Measurements from ENCODE around the gene C4orf17.

Gene C4orf17
- total RNA-seq, result 0 reads per million in 3 donors

- Histone ChIP-seq H3K27ac (ENCODE audit: insufficient read depth, low read length, poor library complexity, severe bottlenecking) (no peak within 1 kb of the TSS), H3K36me3 (ENCODE audit: control insufficient read depth, insufficient read depth, low read length) (no peaks in the 10 kb centered on the region), H3K4me1 (ENCODE audit: control insufficient read depth, insufficient read depth, low read length, poor library complexity, severe bottlenecking) (peaks cover 11% of the 10 kb centered on the region), H3K9me3 (ENCODE audit: control insufficient read depth, low read length) (no peaks in the 10 kb centered on the region), H3K27me3 (replicated peaks; ENCODE audit: control insufficient read depth, insufficient read depth, low read length, poor library complexity, severe bottlenecking) (no peaks in the 10 kb centered on the region), H3K4me3 (ENCODE audit: insufficient read depth, low read depth, low read length, poor library complexity, severe bottlenecking) (no peak within 1 kb of the TSS)
- DNase-seq, result no peak
Observed at GRCh38 chr4:99510721-99511120, at the start of gene C4orf17. Gene C4orf17, plus strand, starts transcription at chr4:99511021. Its CDS starts 2,061 bp downstream, at chr4:99513082.

DNA sequence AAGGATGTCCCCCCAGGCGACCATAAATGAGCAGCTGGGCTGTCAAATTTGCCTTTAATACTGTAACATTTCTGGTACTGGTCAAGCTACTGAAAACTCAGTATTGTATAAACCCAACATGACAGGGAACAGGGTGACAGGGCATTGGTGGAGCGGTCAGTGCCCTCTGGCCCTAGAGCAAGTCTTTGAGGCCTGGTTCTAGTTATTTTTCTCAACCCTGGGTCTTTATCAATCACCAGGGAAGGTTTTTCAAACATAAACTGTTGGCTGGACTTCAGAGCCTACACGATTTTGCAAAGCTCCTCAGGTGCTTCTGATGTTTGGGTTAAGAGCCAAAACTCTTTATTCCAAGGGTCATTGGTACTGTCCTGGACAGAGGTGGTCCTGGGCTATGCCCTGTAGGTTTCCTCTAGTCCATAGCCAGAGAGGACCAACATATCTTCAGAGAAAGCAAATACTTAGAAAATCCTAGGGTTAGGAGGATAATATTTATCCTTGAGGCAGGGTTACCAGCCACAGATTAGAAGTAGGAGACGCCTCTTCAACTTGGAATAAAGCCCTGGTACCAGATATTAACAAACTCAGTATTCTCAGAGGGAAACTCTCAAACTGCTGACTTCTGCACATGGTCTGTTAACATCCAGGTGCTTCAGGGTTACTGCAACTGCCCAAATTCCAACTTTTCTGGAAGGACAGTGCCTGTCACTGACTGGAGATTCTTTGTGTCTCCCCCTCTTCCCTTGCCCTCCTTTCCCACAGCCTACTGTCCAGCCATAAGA is 49.0 kb upstream of the C4orf17 start:
- H3K27me3 ChIP-seq (replicated peaks; ENCODE audit: control insufficient read depth, insufficient read depth, low read length, poor library complexity, severe bottlenecking), result no peaks in the 10 kb centered on the region
- no peak overlapping the region for H3K27ac ChIP-seq (ENCODE audit: insufficient read depth, low read length, poor library complexity, severe bottlenecking)
- no peak for DNase-seq
- no peak overlapping the region for H3K4me3 ChIP-seq (ENCODE audit: insufficient read depth, low read depth, low read length, poor library complexity, severe bottlenecking)
- H3K4me1 ChIP-seq (ENCODE audit: control insufficient read depth, insufficient read depth, low read length, poor library complexity, severe bottlenecking), result no peaks in the 10 kb centered on the region
- H3K9me3 ChIP-seq (ENCODE audit: control insufficient read depth, low read length), result no peaks in the 10 kb centered on the region
- H3K36me3 ChIP-seq (ENCODE audit: control insufficient read depth, insufficient read depth, low read length), result no peaks in the 10 kb centered on the region

DNA sequence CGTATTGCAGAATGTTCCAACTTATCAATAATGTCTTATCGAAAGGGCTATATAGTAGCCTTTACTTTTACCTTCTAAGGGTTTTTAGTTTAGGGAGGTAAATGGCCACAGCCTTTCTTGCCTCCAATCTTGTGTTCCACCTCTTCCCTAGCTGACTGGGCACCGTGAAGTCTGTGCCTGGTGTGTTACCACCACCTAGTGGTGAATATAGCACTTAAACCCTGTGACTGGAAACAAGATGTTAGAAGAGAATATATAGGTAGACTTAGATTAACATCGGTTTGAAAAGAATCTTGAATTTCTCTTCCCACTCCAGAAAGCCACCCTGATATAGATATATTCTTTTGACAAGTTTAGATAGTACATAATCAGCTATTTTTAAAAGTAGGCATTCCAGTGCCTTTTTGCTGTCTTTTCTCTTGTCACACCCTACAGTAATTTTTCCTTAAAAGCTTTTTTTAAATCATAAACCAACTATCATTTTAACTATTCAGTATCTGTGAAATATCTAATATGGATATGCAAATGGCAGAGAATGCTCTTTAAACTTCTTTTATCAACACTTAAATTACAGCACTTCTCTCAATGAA is 47.9 kb upstream of the C4orf17 start:
- peak in 2 of 3 donors; percentile 12 to 22 for DNase-seq
- H3K4me3 ChIP-seq (ENCODE audit: insufficient read depth, low read depth, low read length, poor library complexity, severe bottlenecking), result no peak overlapping the region
- no peaks in the 10 kb centered on the region for H3K36me3 ChIP-seq (ENCODE audit: control insufficient read depth, insufficient read depth, low read length)
- H3K27me3 ChIP-seq (replicated peaks; ENCODE audit: control insufficient read depth, insufficient read depth, low read length, poor library complexity, severe bottlenecking), result no peaks in the 10 kb centered on the region
- no peak overlapping the region for H3K27ac ChIP-seq (ENCODE audit: insufficient read depth, low read length, poor library complexity, severe bottlenecking)
- no peaks in the 10 kb centered on the region for H3K9me3 ChIP-seq (ENCODE audit: control insufficient read depth, low read length)
- H3K4me1 ChIP-seq (ENCODE audit: control insufficient read depth, insufficient read depth, low read length, poor library complexity, severe bottlenecking), result no peaks in the 10 kb centered on the region

- H3K9me3 ChIP-seq (ENCODE audit: control insufficient read depth, low read length), result no peaks in the 10 kb centered on the region
- H3K27me3 ChIP-seq (replicated peaks; ENCODE audit: control insufficient read depth, insufficient read depth, low read length, poor library complexity, severe bottlenecking), result no peaks in the 10 kb centered on the region
- no peak overlapping the region for H3K27ac ChIP-seq (ENCODE audit: insufficient read depth, low read length, poor library complexity, severe bottlenecking)
- H3K4me1 ChIP-seq (ENCODE audit: control insufficient read depth, insufficient read depth, low read length, poor library complexity, severe bottlenecking), result no peaks in the 10 kb centered on the region
- DNase-seq, result no peak
- H3K36me3 ChIP-seq (ENCODE audit: control insufficient read depth, insufficient read depth, low read length), result no peaks in the 10 kb centered on the region
- H3K4me3 ChIP-seq (ENCODE audit: insufficient read depth, low read depth, low read length, poor library complexity, severe bottlenecking), result no peak overlapping the region
Observed at GRCh38 chr4:99463566-99463965, 47.3 kb upstream of the C4orf17 start.

GRCh38 chr4:99467887-99468286 is 42.9 kb upstream of the C4orf17 start:
- no peak overlapping the region for H3K4me3 ChIP-seq (ENCODE audit: insufficient read depth, low read depth, low read length, poor library complexity, severe bottlenecking)
- H3K27ac ChIP-seq (ENCODE audit: insufficient read depth, low read length, poor library complexity, severe bottlenecking), result no peak overlapping the region
- no peaks in the 10 kb centered on the region for H3K9me3 ChIP-seq (ENCODE audit: control insufficient read depth, low read length)
- no peaks in the 10 kb centered on the region for H3K27me3 ChIP-seq (replicated peaks; ENCODE audit: control insufficient read depth, insufficient read depth, low read length, poor library complexity, severe bottlenecking)
- H3K4me1 ChIP-seq (ENCODE audit: control insufficient read depth, insufficient read depth, low read length, poor library complexity, severe bottlenecking), result no peaks in the 10 kb centered on the region
- DNase-seq, result no peak
- no peaks in the 10 kb centered on the region for H3K36me3 ChIP-seq (ENCODE audit: control insufficient read depth, insufficient read depth, low read length)

- no peaks in the 10 kb centered on the region for H3K36me3 ChIP-seq (ENCODE audit: control insufficient read depth, insufficient read depth, low read length)
- H3K27me3 ChIP-seq (replicated peaks; ENCODE audit: control insufficient read depth, insufficient read depth, low read length, poor library complexity, severe bottlenecking), result no peaks in the 10 kb centered on the region
- H3K4me3 ChIP-seq (ENCODE audit: insufficient read depth, low read depth, low read length, poor library complexity, severe bottlenecking), result no peak overlapping the region
- no peak for DNase-seq
- no peaks in the 10 kb centered on the region for H3K4me1 ChIP-seq (ENCODE audit: control insufficient read depth, insufficient read depth, low read length, poor library complexity, severe bottlenecking)
- H3K27ac ChIP-seq (ENCODE audit: insufficient read depth, low read length, poor library complexity, severe bottlenecking), result no peak overlapping the region
- H3K9me3 ChIP-seq (ENCODE audit: control insufficient read depth, low read length), result no peaks in the 10 kb centered on the region
Observed at GRCh38 chr4:99468889-99469288, 41.9 kb upstream of the C4orf17 start.

- no peak overlapping the region for H3K4me3 ChIP-seq (ENCODE audit: insufficient read depth, low read depth, low read length, poor library complexity, severe bottlenecking)
- H3K36me3 ChIP-seq (ENCODE audit: control insufficient read depth, insufficient read depth, low read length), result no peaks in the 10 kb centered on the region
- H3K9me3 ChIP-seq (ENCODE audit: control insufficient read depth, low read length), result no peaks in the 10 kb centered on the region
- no peak for DNase-seq
- H3K4me1 ChIP-seq (ENCODE audit: control insufficient read depth, insufficient read depth, low read length, poor library complexity, severe bottlenecking), result no peaks in the 10 kb centered on the region
- no peaks in the 10 kb centered on the region for H3K27me3 ChIP-seq (replicated peaks; ENCODE audit: control insufficient read depth, insufficient read depth, low read length, poor library complexity, severe bottlenecking)
- no peak overlapping the region for H3K27ac ChIP-seq (ENCODE audit: insufficient read depth, low read length, poor library complexity, severe bottlenecking)
Observed at GRCh38 chr4:99471349-99471748, 39.5 kb upstream of the C4orf17 start.

DNA sequence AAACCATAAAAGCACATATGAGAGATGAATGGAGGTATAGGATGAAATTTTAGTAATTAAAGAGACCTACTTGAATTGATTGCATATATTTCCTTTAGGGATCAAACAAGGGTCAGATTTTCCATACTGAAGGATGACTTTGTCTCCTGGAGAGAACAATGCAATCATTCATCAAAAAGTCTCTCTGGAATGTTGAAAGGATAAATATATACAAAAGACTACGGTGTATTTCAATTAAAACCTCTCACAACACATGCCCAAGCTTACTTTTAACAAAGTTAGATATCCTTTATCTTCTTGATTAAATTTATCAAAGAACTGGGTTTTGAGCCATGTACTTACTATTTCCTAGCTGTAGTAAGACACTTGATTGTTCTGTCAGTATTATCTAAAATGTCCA is 38.9 kb upstream of the C4orf17 start:
- H3K36me3 ChIP-seq (ENCODE audit: control insufficient read depth, insufficient read depth, low read length), result no peaks in the 10 kb centered on the region
- H3K27me3 ChIP-seq (replicated peaks; ENCODE audit: control insufficient read depth, insufficient read depth, low read length, poor library complexity, severe bottlenecking), result no peaks in the 10 kb centered on the region
- no peaks in the 10 kb centered on the region for H3K9me3 ChIP-seq (ENCODE audit: control insufficient read depth, low read length)
- no peak overlapping the region for H3K4me3 ChIP-seq (ENCODE audit: insufficient read depth, low read depth, low read length, poor library complexity, severe bottlenecking)
- no peak overlapping the region for H3K27ac ChIP-seq (ENCODE audit: insufficient read depth, low read length, poor library complexity, severe bottlenecking)
- H3K4me1 ChIP-seq (ENCODE audit: control insufficient read depth, insufficient read depth, low read length, poor library complexity, severe bottlenecking), result no peaks in the 10 kb centered on the region
- no peak for DNase-seq

GRCh38 chr4:99473131-99473530 is 37.7 kb upstream of the C4orf17 start:
- Histone ChIP-seq H3K27me3 (replicated peaks; ENCODE audit: control insufficient read depth, insufficient read depth, low read length, poor library complexity, severe bottlenecking) (no peaks in the 10 kb centered on the region), H3K36me3 (ENCODE audit: control insufficient read depth, insufficient read depth, low read length) (no peaks in the 10 kb centered on the region), H3K27ac (ENCODE audit: insufficient read depth, low read length, poor library complexity, severe bottlenecking) (no peak overlapping the region), H3K4me1 (ENCODE audit: control insufficient read depth, insufficient read depth, low read length, poor library complexity, severe bottlenecking) (no peaks in the 10 kb centered on the region), H3K4me3 (ENCODE audit: insufficient read depth, low read depth, low read length, poor library complexity, severe bottlenecking) (no peak overlapping the region), H3K9me3 (ENCODE audit: control insufficient read depth, low read length) (no peaks in the 10 kb centered on the region)
- DNase-seq, result no peak

- Histone ChIP-seq H3K36me3 (ENCODE audit: control insufficient read depth, insufficient read depth, low read length) (no peaks in the 10 kb centered on the region), H3K9me3 (ENCODE audit: control insufficient read depth, low read length) (peaks cover 13% of the 10 kb centered on the region), H3K4me3 (ENCODE audit: insufficient read depth, low read depth, low read length, poor library complexity, severe bottlenecking) (no peak overlapping the region), H3K27me3 (replicated peaks; ENCODE audit: control insufficient read depth, insufficient read depth, low read length, poor library complexity, severe bottlenecking) (no peaks in the 10 kb centered on the region), H3K27ac (ENCODE audit: insufficient read depth, low read length, poor library complexity, severe bottlenecking) (no peak overlapping the region), H3K4me1 (ENCODE audit: control insufficient read depth, insufficient read depth, low read length, poor library complexity, severe bottlenecking) (no peaks in the 10 kb centered on the region)
- no peak for DNase-seq
Observed at GRCh38 chr4:99483636-99484035, 27.2 kb upstream of the C4orf17 start.

All from effector memory CD4-positive, alpha-beta T cell (primary cell).